GM19351 (cell line): ENCODE results near the gene CSE1L.
"Not testable (repeated sequence)": the region's sequence is repeated elsewhere in the genome, so short reads cannot be mapped to it uniquely, and the experiment has no call there.

Experiments
- ATAC-seq: cut with Tn5 transposase; IDR thresholded peaks from one replicate; pipeline ENCODE4 v1.9.1; 2021; ENCODE audit warnings: mild to moderate bottlenecking, moderate library complexity; ENCODE audit not compliant: unreplicated experiment

The CSE1L gene

DNA sequence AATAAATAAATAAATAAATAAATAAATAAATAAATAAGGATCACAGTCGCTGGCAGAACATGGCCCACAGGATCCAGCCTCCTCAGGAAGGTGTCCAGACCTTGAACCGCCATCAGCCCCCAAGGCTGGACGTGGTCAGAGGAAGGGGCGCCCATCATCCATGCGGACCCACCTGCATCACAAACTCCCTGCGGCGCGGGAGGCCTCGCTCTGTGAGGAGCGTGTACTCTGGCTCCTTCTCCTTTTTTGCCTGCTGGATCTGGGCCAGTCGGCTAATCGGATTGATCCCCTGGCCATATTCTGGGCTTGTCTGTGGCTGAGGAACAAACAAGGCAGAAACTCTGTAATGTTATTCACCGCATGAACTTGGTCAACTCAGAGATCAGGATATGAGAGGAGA is 76.8 kb downstream of the CSE1L start:
- ATAC-seq = no peak

DNA sequence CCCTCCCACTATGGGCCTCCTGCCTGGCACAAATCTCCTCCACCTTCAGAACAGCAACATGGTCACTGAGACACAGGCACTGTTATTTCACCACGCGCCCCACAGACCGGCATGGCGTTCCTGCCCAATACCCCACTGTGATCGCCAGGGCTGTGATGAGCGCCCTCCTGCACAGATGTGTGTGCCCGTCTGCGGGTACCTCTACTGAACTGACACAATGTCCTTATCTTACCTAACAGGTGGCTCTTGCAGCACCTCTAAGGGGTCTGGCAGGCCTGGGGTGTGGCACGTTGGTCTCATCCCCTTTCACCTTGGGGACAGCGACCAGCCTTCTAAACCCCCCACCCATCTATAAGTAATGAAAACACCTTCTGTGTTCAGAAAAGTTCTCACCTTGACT is 77.9 kb downstream of the CSE1L start:
- ATAC-seq = no peak

DNA sequence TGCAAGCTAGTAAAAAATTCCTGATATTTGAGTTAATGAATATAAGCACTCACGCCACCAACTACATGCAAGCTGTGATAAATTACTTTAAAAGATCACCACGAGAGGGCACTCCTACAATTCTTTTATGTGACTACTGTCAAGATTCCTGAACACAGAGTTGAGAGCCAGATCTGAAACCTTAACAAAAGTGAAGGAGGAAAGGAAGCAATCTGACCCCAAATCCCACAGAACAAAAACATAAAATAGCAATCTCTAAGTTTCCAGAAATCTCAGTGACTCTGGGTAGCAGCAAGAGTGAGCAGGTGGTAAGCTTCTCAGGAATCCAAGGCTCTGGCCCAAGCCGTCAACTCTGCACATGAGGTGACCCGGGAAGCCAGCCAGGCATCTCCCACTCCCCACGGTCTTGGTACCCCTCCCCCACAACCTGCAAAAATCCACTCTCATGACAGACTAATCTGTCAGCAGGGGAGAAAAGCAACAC is 86.9 kb downstream of the CSE1L start:
- ATAC-seq = no peak

DNA sequence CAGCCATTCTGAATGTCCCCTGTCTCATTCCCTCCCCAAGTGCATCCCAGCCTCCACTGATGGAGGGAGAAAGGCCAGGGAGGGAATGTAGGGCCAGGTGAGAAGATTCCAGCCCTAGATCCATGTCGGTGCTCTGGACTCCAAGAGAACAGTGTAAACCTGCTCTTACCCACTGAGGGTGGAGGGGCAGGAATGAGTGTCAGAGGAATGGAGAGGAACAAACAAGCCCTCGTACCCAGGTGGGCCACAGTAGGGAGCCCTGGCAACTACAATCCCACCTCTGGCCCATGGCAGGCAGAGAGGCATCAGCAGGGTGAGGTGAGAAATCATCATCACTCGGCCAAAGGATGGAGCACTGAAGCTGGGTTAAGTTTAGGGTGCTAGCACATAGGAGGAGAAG is 87.5 kb downstream of the CSE1L start:
- ATAC-seq = no peak

DNA sequence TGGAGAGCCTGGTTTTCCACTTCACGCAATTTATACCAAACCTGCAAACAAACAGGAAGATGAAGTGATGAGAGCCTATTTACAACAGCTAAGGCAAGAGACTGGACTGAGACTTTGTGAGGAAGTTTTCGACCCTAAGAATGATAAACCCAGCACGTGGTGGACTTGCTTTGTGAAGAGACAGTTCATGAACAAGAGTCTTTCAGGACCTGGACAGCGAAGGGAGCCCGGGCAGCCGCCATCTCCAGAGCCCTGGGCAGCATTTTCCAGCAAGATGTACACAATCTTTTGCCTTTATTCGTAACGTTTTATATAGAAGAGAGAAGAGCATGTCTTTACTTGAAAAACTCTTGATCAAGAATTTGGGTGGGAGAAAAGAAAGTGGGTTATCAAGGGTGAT is 88.7 kb downstream of the CSE1L start:
- ATAC-seq = not testable (repeated sequence)

DNA sequence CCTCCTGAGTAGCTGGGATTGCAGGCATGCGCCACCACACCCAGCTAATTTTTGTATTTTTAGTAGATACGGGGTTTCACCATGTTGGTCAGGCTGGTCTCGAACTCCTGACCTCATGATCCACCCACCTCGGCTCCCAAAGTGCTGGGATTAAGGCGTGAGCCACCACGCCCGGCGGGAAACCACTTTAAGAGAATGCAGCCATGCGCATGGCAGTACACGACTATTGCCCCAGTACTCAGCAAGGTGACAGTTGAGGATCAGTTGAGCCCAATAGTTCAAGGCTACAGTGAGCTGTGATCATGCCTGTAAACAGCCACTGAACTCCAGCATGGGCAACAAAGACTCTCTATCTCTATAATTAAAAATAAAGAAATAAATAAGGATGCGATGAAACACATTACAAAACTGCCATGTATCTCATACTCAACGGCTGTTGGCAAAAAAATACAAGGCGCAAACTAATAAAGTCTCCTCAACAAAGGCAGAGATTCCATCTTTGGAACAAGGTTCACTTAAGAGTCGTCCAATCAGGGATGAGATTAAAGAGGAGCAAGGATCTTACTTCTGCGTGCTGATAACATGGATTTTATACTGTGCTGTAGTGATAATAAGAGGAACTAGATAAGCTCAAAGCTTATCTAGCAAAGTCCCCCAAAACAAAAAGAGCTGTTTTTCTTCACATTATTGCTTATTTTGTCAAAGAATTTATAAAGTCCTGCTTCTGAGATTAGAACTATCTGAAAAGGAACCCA is 90.9 kb downstream of the CSE1L start:
- ATAC-seq = no peak

DNA sequence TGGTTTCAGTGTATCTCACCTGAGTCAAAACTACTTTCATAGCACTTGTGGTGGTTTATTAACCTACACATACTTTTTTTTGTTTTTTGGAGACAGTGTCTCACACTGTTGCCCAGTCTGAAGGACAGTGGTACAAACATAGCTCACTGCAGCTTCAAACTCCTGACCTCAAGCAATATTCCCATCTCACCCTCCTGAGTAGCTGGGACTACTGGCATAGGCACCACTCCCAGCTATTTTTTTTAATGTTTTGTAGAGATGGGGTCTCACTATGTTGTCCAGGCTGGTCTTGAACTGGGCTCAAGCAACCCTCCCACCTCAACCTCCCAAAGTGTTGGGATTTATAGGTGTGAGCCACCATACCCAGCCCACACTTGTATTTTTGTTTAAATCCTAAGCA is 92.3 kb downstream of the CSE1L start:
- no peak for ATAC-seq

DNA sequence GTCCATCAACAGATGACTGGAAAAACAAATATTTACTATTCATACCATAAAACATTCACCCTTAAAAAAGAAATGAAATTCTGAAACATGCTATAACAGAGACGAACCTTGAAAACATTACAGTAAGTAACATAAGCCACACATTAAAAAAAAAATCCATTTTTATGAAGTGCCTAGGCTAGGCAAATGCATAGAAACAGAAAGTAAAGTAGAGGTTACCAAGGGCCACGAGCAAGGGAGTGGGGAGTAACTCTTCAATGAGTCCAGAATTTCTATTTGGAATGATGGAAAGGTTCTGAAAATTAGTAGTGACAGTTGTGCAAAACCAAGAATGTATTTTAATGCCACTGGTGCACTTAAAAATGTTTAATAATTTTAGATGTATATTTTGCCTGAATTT is 94.3 kb downstream of the CSE1L start:
- ATAC-seq = no peak

DNA sequence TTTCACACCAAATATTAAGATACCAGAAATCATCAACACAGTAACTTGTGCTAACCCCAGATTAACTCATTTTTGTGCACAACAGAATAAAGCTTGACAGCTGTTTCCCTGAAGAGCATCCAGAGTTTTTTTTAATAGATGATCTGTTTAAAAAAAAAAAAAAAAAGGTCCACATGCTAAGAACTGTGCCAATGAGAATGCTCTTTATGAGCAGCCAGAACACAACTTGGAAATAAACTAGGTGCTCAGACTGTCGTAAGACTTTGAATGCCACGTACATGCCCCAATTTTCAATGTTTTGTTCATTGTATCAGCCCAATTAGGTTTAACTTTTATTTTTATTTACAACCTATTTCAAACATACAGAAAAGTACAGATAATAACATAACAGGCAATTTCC is 94.7 kb downstream of the CSE1L start:
- no peak for ATAC-seq
